ENCODE data around the gene PDE4D.

GRCh38 chr5:59186623-59187022, 706.9 kb downstream of the PDE4D start:
- TF ChIP-seq SIN3A (IDR thresholded peaks at IDR 0.05; ENCODE audit: borderline replicate concordance, insufficient read depth, low read length) (no peak), TAF1 (IDR thresholded peaks at IDR 0.05; ENCODE audit: borderline replicate concordance, insufficient read depth, low read length) (no peak), FOXP2 (optimal IDR thresholded peaks at IDR 0.05; ENCODE audit: borderline replicate concordance, extremely low read depth, extremely low read length, insufficient read depth) (no peak)
- TF ChIP-seq, protein P1, sequence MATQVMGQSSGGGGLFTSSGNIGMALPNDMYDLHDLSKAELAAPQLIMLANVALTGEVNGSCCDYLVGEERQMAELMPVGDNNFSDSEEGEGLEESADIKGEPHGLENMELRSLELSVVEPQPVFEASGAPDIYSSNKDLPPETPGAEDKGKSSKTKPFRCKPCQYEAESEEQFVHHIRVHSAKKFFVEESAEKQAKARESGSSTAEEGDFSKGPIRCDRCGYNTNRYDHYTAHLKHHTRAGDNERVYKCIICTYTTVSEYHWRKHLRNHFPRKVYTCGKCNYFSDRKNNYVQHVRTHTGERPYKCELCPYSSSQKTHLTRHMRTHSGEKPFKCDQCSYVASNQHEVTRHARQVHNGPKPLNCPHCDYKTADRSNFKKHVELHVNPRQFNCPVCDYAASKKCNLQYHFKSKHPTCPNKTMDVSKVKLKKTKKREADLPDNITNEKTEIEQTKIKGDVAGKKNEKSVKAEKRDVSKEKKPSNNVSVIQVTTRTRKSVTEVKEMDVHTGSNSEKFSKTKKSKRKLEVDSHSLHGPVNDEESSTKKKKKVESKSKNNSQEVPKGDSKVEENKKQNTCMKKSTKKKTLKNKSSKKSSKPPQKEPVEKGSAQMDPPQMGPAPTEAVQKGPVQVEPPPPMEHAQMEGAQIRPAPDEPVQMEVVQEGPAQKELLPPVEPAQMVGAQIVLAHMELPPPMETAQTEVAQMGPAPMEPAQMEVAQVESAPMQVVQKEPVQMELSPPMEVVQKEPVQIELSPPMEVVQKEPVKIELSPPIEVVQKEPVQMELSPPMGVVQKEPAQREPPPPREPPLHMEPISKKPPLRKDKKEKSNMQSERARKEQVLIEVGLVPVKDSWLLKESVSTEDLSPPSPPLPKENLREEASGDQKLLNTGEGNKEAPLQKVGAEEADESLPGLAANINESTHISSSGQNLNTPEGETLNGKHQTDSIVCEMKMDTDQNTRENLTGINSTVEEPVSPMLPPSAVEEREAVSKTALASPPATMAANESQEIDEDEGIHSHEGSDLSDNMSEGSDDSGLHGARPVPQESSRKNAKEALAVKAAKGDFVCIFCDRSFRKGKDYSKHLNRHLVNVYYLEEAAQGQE (IDR thresholded peaks at IDR 0.05; ENCODE audit: insufficient read depth in 1 of 2, low read depth in 2 of 2, low read length in 2 of 2) = no peak
